GF-D8 (cell line): ENCODE measurements around the gene KLB.
"Not testable (repeated sequence)": the region's sequence is repeated elsewhere in the genome, so short reads cannot be mapped to it uniquely, and the experiment has no call there.

Experiments
- DNase-seq: peaks from one replicate; lab custom pipeline; 2025; lab: John Stamatoyannopoulos, UW

KLB gene

GRCh38 chr4:39426728-39427127 is 20.0 kb downstream of the KLB start:
- no peak for DNase-seq

- DNase-seq = no peak
Observed at GRCh38 chr4:39427520-39428114, 20.9 kb downstream of the KLB start.

DNA sequence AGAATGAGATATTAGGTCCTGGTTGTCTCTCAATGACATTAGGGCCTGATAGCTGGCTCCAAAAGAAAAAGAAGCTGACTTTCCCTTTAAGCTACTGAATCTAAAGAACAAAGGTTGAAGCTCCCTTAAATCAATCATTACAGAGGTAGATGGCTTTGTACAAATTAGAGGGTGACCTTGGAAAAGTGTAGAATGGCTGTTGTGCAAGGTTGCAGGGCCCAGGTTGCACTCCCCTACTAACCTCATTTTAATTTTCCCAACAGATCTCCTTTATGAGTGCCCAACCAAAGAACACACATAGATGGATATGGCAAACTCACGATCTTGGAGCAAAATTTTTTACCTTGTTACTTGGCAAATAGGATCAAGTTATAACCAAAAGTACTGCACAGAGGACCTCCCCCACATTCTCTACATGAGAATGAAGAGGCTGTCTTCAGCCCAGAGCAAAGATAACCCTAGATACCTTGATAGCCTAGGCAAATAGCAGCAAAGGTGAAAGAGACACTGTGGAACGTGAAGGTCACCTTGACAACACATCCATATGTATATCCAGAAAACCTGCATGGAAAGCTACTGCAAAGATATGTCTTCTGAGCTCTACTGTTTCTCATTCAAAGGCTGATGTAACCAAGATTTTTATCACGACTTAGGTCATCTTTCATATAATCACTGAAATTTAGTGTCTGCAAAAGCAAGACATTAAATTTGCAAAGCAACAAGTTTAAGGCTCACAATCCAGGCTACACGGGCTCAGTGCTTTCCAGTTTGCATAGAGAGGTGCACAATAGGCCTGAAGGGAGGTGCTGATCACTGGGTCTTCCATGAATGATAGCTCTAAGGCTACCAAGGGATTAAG is 23.0 kb downstream of the KLB start:
- DNase-seq = no peak

DNA sequence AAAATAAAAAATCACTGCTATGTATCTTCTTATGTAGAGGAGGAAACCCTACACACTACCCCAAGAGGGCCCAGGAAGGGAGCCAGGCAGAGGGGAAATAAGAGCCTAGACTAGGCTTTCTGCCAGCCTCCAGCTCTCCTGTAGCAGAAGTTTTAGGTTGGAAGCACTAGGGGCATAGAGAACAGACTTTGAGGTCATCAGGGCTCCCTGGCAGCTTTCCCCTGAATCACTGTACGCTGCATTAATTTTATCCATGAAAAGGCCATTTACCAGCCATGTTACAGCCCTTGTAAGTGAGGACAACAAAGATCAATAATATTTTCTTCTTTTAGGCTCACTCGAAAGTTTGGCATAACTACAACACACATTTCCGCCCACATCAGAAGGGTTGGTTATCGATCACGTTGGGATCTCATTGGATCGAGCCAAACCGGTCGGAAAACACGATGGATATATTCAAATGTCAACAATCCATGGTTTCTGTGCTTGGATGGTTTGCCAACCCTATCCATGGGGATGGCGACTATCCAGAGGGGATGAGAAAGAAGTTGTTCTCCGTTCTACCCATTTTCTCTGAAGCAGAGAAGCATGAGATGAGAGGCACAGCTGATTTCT is 27.3 kb downstream of the KLB start:
- DNase-seq = no peak

DNA sequence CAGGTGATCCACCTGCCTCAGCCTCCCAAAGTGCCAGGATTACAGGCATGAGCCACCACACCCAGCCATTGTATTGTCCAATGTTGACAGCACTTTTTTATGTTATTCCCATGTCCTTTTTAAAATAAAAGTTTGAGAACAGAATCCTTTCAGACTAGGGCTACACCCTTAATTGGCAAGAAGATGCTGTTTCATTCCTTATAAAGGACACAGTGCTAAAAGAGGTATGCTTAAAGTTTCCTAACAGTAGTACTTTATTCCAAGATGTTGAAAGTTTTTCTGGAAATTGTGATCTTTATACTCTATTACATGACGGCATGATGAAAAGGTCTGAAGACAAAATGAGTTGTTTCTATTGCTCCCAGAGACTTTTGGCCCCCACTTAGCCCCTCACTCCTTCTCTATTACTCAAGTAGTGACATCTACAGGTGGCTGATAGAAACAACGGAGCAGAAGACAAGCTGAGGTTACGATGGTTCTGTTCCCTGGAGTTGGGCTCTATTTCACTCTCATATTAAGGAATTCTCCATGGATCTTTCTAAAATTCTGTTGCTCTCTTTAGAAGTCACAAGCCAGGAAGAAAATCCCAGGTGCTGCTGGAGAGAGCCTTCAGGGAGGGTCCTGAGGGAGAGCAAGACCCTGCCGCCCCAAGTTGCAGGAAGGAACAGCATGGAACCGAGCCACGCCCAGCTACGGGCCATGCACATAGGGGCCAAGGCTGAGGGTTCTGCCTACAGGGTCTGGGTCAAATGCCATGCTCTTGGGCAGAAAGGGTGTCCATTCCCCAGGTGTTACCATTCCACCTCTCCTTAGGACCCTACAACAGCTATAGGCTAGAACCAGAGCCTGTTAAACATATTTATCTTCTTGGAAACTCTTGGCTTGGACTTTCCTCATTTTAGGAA is 29.2 kb downstream of the KLB start:
- DNase-seq = no peak

DNA sequence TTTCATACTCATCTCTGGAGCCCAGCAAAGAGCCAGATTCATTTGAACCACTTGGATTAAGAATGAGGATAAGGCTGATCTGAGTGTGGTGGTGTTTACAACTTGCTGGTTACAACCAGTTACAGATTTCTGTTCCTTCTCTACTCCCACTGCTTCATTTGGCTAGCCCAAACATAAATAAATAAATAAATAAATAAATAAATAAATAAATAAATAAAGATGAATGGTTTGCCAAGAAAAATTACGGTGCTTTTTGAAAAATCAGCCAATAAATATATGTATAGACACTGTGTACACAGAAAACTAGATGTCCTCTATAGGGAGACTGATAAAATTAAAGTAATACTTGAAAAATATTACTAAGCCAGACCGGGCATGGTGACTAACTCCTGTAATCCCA is 34.9 kb downstream of the KLB start:
- DNase-seq = no peak

GRCh38 chr4:39442998-39443397 is 36.3 kb downstream of the KLB start:
- no peak for DNase-seq

- no peak for DNase-seq
Observed at GRCh38 chr4:39446483-39446841, 39.7 kb downstream of the KLB start.

DNA sequence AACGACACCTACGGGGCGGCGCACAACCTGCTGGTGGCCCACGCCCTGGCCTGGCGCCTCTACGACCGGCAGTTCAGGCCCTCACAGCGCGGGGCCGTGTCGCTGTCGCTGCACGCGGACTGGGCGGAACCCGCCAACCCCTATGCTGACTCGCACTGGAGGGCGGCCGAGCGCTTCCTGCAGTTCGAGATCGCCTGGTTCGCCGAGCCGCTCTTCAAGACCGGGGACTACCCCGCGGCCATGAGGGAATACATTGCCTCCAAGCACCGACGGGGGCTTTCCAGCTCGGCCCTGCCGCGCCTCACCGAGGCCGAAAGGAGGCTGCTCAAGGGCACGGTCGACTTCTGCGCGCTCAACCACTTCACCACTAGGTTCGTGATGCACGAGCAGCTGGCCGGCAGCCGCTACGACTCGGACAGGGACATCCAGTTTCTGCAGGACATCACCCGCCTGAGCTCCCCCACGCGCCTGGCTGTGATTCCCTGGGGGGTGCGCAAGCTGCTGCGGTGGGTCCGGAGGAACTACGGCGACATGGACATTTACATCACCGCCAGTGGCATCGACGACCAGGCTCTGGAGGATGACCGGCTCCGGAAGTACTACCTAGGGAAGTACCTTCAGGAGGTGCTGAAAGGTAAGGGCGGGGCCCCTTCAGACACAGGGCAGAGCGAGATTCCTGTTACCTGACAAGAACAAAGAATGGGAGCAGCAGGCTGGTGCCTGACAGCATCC is 40.3 kb downstream of the KLB start:
- no peak for DNase-seq

DNA sequence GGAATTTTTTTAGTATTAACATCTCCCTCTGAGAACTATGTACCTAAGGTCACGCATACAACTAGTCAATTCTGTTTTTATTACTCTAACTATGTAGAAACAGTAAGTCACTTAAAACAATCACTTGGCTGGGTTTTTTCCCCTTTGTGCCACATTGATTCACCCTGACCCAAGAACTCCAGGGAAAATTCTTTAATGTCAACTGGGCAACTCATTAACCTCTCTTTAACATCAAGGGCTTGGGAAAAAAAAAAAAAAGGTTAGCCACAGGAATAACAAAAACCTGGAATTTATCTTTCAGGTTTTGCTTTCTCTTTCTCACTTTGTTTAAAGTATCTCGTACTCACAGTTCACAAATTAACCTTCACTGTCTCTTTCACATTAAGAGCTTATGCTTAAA is 43.9 kb downstream of the KLB start:
- no peak for DNase-seq

DNA sequence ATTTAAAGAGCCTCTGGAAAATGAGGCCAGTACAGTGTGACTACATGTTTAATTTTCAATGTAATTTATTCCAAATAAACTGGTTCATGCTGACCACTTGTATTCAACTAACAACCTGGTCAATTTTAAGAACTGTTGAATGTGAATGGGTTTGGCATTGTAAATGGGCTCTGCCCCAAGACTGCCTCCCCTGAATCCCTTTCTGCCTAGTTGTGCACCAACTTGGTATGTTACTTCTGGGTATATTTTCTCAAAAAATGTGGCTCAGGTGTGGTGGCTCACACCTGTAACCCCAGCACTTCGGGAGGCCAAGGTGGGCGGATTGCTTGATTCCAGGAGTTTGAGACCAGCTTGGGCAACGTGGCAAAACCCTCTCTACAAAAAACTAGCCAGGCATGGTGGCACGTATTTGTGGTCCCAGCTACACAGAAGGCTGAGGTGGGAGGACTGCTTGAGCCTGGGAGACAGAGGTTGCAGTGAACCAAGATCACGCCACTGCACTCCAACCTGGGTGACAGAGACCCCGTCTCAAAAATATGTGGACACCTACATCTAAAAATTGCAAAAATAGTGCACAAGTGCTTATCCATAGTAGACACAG is 44.8 kb downstream of the KLB start:
- no peak for DNase-seq

- DNase-seq = no peak
Observed at GRCh38 chr4:39452153-39452859, 45.6 kb downstream of the KLB start.

GRCh38 chr4:39452860-39453587 is 46.3 kb downstream of the KLB start:
- no peak for DNase-seq

DNA sequence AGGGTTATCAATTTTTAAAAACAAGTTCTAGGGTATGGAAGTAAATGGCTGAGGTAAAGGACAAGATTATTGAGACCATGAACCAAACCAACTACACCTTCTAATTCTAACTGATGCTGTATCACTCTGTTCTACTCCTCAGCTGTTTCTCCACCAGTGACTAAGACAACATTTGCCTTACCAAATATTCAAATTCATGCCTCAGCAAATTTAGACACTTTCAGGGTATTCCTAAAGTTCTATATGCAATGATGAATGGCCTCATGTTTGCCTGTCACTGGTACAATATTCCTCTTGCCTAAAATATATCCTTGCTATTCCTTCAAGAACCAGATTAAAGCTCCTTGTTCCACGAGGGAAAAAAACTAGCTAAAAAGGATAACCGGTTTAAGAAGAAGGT is 47.0 kb downstream of the KLB start:
- no peak for DNase-seq

DNA sequence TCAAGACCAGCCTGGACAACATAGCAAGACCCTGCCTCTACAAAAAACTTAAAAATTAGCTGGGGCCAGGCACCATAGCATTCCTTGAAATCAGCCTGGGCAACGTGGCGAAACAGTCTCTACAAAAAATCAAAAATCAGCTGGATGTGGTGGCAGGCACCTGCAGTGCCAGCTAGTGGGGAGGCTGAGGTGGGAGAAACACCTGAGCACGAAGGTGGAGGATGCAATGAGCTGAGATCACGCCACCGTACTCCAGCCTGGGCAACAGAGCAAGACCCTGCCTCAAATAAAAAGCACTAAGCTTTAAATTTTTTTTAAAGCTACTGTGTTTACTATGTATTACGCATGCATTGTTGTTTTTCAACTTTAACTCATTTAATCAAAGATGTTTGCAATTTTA is 48.8 kb downstream of the KLB start:
- DNase-seq = no peak

DNA sequence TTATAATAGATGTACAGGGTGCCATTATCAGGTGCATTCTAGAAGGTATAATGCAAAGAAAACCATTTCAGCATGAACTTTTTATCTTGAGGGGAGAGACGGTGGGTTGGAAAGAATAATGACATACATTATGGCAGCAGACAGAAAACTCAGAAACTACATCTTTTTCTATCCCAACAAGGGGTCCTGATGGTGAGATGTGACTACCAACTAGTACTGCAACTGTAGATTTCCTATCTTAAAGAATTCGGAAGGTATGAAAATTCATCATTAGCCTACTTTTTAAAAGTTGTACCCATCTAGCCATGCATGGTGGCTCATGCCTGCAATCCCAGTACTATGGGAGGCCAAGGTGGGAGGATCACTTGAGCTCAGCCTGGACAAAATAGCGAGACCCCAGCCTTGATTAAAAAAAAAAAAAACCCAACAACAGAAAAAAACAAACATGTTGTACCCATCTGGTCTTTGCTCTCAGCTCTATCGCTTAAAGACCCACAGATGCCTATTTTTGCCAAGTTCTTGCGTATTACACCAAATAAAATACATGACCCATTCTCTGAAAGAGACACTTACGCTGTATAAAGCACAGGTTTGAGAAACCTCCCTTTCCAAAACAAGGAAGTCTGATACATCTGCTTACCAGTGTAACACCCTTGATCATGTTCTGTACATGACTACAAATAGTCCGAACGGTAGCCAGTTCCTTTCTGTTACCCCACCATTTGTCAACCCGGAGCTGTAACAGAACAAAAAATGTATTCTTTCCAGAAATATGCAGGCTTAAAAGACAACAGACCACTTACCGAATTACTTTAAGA is 50.4 kb downstream of the KLB start:
- DNase-seq = no peak

- not testable (repeated sequence) for DNase-seq
Observed at GRCh38 chr4:39458161-39458504, 51.4 kb downstream of the KLB start.

DNA sequence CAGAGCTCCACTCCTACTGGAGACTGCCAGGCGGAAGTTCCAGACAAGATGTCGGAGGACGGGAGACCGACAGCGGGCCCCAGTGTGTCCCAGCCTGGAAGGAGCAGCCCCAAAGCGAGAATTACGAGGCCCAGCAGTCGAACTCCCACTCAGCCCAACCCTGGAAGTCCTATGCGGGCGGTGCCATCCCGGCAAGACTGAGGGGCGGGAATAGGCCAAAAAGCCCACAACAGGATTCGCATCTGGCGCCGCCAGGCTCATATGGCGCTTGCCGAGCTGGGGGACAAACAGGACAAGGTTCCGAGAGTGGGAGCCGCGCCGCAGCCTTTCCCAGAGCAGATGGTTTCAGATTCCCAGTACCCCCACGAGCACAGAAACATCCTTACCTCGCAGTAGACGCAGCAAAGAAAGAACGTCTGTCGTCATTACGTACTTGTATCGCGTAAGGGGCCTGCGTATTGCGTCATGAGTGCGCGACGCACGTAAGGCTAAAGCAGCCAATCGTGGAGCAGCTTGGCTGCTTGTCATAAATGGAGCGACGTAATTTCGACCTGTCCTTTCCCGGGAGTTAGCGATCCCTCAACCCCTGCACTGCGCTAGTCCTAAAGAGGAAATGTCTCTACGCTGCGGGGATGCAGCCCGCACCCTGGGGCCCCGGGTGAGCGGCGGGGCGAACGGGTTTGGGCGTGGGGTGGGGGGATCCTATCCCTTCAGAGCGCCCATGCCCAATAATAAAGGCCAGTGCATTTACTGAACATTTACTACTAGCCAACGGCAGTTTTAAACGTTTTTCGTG is 52.0 kb downstream of the KLB start, which contains the start of the genes LIAS and RPL9:
Gene LIAS, plus strand, starts transcription at position 552 of the 796 bp plus-strand sequence. Its CDS starts 62 bp downstream, at position 614.
Gene RPL9, minus strand, starts transcription at position 418 of the 796 bp plus-strand sequence. CDS start 483 bp downstream, outside the sequence.
- DNase-seq = peak; percentile 92
